ENCODE data around the gene DPY19L3. TPM values are rescaled to one million over a fixed set of nuclear protein-coding genes. Genes with fewer than 3 reads are reported as not detected.

DPY19L3 gene
- polyA plus RNA-seq, 1 donor from 2014 or later, result 26.7 TPM

GRCh38 chr19:32358321-32358720 lies 47.2 kb upstream of the DPY19L3 start:
- H4K20me1 ChIP-seq (ENCODE audit: insufficient read depth), result no peaks in the 10 kb centered on the region
- no peaks in the 10 kb centered on the region for H3K27me3 ChIP-seq (ENCODE audit: insufficient read depth, low read depth, low read length)
- H3K9me3 ChIP-seq (ENCODE audit: low read length), result no peaks in the 10 kb centered on the region
- H3K27ac ChIP-seq (ENCODE audit: low read length), result no peak overlapping the region
- no peak for TF ChIP-seq MXI1 (conservative IDR thresholded peaks at IDR 0.05; ENCODE audit: poor library complexity, severe bottlenecking)
- TF ChIP-seq EP300 (conservative IDR thresholded peaks at IDR 0.05; ENCODE audit: poor library complexity, severe bottlenecking), result no peak
- no peak for TF ChIP-seq SMC3 (conservative IDR thresholded peaks at IDR 0.05; ENCODE audit: poor library complexity)
- no peak for TF ChIP-seq RAD21 (conservative IDR thresholded peaks at IDR 0.05)
- TF ChIP-seq CTCF (IDR thresholded peaks at IDR 0.05; ENCODE audit: poor library complexity, severe bottlenecking), result no peak
- TF ChIP-seq TAF1 (IDR thresholded peaks at IDR 0.05; ENCODE audit: low read depth), result no peak
- TF ChIP-seq, protein P1, sequence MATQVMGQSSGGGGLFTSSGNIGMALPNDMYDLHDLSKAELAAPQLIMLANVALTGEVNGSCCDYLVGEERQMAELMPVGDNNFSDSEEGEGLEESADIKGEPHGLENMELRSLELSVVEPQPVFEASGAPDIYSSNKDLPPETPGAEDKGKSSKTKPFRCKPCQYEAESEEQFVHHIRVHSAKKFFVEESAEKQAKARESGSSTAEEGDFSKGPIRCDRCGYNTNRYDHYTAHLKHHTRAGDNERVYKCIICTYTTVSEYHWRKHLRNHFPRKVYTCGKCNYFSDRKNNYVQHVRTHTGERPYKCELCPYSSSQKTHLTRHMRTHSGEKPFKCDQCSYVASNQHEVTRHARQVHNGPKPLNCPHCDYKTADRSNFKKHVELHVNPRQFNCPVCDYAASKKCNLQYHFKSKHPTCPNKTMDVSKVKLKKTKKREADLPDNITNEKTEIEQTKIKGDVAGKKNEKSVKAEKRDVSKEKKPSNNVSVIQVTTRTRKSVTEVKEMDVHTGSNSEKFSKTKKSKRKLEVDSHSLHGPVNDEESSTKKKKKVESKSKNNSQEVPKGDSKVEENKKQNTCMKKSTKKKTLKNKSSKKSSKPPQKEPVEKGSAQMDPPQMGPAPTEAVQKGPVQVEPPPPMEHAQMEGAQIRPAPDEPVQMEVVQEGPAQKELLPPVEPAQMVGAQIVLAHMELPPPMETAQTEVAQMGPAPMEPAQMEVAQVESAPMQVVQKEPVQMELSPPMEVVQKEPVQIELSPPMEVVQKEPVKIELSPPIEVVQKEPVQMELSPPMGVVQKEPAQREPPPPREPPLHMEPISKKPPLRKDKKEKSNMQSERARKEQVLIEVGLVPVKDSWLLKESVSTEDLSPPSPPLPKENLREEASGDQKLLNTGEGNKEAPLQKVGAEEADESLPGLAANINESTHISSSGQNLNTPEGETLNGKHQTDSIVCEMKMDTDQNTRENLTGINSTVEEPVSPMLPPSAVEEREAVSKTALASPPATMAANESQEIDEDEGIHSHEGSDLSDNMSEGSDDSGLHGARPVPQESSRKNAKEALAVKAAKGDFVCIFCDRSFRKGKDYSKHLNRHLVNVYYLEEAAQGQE (IDR thresholded peaks at IDR 0.05; ENCODE audit: borderline replicate concordance), result no peak
- no peak for TF ChIP-seq EZH2 (IDR thresholded peaks at IDR 0.05; ENCODE audit: borderline replicate concordance, insufficient read depth, low read length, poor library complexity, severe bottlenecking)
- TF ChIP-seq POLR2AphosphoS5 (IDR thresholded peaks at IDR 0.05), result no peak
- no peaks in the 10 kb centered on the region for H3K79me2 ChIP-seq (replicated peaks; ENCODE audit: insufficient read depth, low read length)
- H3K9ac ChIP-seq (ENCODE audit: low read length), result no peak overlapping the region
- H3K9me2 ChIP-seq (ENCODE audit: insufficient read depth, low read length), result no peaks in the 10 kb centered on the region
- no peak overlapping the region for H3K4me3 ChIP-seq (ENCODE audit: low read length)
- H3K4me2 ChIP-seq (ENCODE audit: low read length), result no peak overlapping the region
- no peak overlapping the region for H2AFZ ChIP-seq (ENCODE audit: low read depth, low read length)
- no peaks in the 10 kb centered on the region for H3F3A ChIP-seq (ENCODE audit: insufficient read depth, low read length, poor library complexity, severe bottlenecking)
- H3K36me3 ChIP-seq (ENCODE audit: insufficient read depth, low read length), result peaks cover 15% of the 10 kb centered on the region

DNA sequence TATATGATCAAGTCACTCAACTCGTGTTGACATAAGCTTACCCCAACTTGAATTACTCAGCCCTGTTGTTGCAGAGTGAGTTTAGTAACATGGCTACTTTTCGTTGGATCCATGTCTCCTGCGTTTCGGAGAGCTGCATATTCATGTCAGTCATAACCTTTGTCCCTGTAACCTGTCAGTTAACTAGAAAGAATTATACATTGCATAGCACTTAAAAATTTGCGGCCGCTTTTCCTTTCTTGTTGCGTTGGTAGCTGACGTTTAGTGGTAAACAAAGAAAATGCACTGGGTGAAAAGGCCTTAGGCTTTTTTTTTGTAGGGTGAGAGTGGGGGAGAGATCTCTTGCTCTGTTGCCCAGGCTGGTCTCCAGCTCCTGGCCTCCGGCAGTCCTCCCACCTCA lies 46.0 kb upstream of the DPY19L3 start:
- Histone ChIP-seq H3K79me2 (replicated peaks; ENCODE audit: insufficient read depth, low read length) (no peaks in the 10 kb centered on the region), H3K36me3 (ENCODE audit: insufficient read depth, low read length) (peaks cover 13% of the 10 kb centered on the region), H3K4me3 (ENCODE audit: low read length) (no peak overlapping the region), H3K9me2 (ENCODE audit: insufficient read depth, low read length) (no peaks in the 10 kb centered on the region), H3K9ac (ENCODE audit: low read length) (no peak overlapping the region), H3K9me3 (ENCODE audit: low read length) (no peaks in the 10 kb centered on the region), H3K27ac (ENCODE audit: low read length) (no peak overlapping the region), H3K4me2 (ENCODE audit: low read length) (no peak overlapping the region), H4K20me1 (ENCODE audit: insufficient read depth) (no peaks in the 10 kb centered on the region), H2AFZ (ENCODE audit: low read depth, low read length) (no peak overlapping the region), H3F3A (ENCODE audit: insufficient read depth, low read length, poor library complexity, severe bottlenecking) (no peaks in the 10 kb centered on the region), H3K27me3 (ENCODE audit: insufficient read depth, low read depth, low read length) (no peaks in the 10 kb centered on the region)
- no peak for TF ChIP-seq RAD21 (conservative IDR thresholded peaks at IDR 0.05)
- TF ChIP-seq POLR2AphosphoS5 (IDR thresholded peaks at IDR 0.05), result no peak
- TF ChIP-seq EP300 (conservative IDR thresholded peaks at IDR 0.05; ENCODE audit: poor library complexity, severe bottlenecking), result no peak
- TF ChIP-seq CTCF (IDR thresholded peaks at IDR 0.05; ENCODE audit: poor library complexity, severe bottlenecking), result no peak
- no peak for TF ChIP-seq MXI1 (conservative IDR thresholded peaks at IDR 0.05; ENCODE audit: poor library complexity, severe bottlenecking)
- TF ChIP-seq EZH2 (IDR thresholded peaks at IDR 0.05; ENCODE audit: borderline replicate concordance, insufficient read depth, low read length, poor library complexity, severe bottlenecking), result no peak
- TF ChIP-seq TAF1 (IDR thresholded peaks at IDR 0.05; ENCODE audit: low read depth), result no peak
- TF ChIP-seq, protein P1 (IDR thresholded peaks at IDR 0.05; ENCODE audit: borderline replicate concordance), result no peak
- no peak for TF ChIP-seq SMC3 (conservative IDR thresholded peaks at IDR 0.05; ENCODE audit: poor library complexity)

Data from neural cell (in vitro differentiated cells).